GM23338 (cell line): Measurements from ENCODE around the gene CRYGB. TPM values are rescaled to one million over a fixed set of nuclear protein-coding genes. Genes with fewer than 3 reads are reported as not detected.

Experiments
- ATAC-seq: fragments of 200-7000 bp; cut with Tn5 transposase; 3 replicates; pipeline ENCODE4 v1.9.1; 2020
- DNase-seq: peaks from one replicate; pipeline ENCODE4 v3.0.0-alpha.2; 2015; ENCODE audit warnings: low spot score
- H2AFZ ChIP-seq: fragments of 200-600 bp; sonication (generic); 2 replicates; pipeline ENCODE4 v1.8.0; 2016; ENCODE audit warnings: antibody characterized with exemption, mild to moderate bottlenecking, moderate library complexity
- H3F3A ChIP-seq: fragments of 200-600 bp; sonication (generic); replicated peaks from 2 replicates; pipeline ENCODE4 v1.8.0; 2017; ENCODE audit warnings: antibody characterized with exemption, mixed run types, low read depth
- H3K27ac ChIP-seq: fragments of 200-600 bp; sonication (generic); 2 replicates; pipeline ENCODE4 v1.6.1; 2016; ENCODE audit warnings: low read depth
- H3K27me3 ChIP-seq: fragments of 200-600 bp; sonication (generic); 2 replicates; pipeline ENCODE4 v1.8.0; 2016; ENCODE audit warnings: mild to moderate bottlenecking, mixed run types, moderate library complexity; ENCODE audit not compliant: insufficient read depth
- H3K36me3 ChIP-seq: fragments of 200-600 bp; sonication (generic); 2 replicates; pipeline ENCODE4 v1.8.0; 2016; ENCODE audit warnings: mild to moderate bottlenecking; ENCODE audit not compliant: insufficient read depth
- H3K4me1 ChIP-seq: fragments of 200-600 bp; sonication (generic); 2 replicates; pipeline ENCODE4 v1.8.0; 2016; ENCODE audit warnings: mild to moderate bottlenecking, moderate library complexity; ENCODE audit not compliant: insufficient read depth
- H3K4me2 ChIP-seq: fragments of 200-600 bp; sonication (generic); 2 replicates; pipeline ENCODE4 v1.7.1; 2017; ENCODE audit warnings: mixed run types
- H3K4me3 ChIP-seq: fragments of 200-600 bp; sonication (generic); 2 replicates; pipeline ENCODE4 v1.6.1; 2016; ENCODE audit warnings: mixed run types
- H3K79me2 ChIP-seq: fragments of 200-600 bp; sonication (generic); replicated peaks from 2 replicates; pipeline ENCODE4 v1.8.0; 2017; ENCODE audit warnings: mild to moderate bottlenecking; ENCODE audit not compliant: insufficient read depth
- H3K9me2 ChIP-seq: fragments of 200-600 bp; sonication (generic); 2 replicates; pipeline ENCODE4 v1.8.0; 2017; ENCODE audit not compliant: insufficient read depth
- H4K20me1 ChIP-seq: fragments of 200-600 bp; sonication (generic); replicated peaks from 2 replicates; pipeline ENCODE4 v1.8.0; 2017; ENCODE audit warnings: mild to moderate bottlenecking; ENCODE audit not compliant: insufficient read depth
- H3K27ac Mint-ChIP-seq: 2 replicates; pipeline ENCODE4 v1.8.0; 2020; ENCODE audit warnings: inconsistent platforms, mild to moderate bottlenecking, moderate library complexity, mixed read lengths
- H3K27me3 Mint-ChIP-seq: 3 replicates; pipeline ENCODE4 v1.8.0; 2022; ENCODE audit warnings: low read depth, mild to moderate bottlenecking, moderate library complexity, mixed read lengths, inconsistent platforms; ENCODE audit not compliant: insufficient read depth, poor library complexity
- H3K36me3 Mint-ChIP-seq: 3 replicates; pipeline ENCODE4 v1.8.0; 2021; ENCODE audit warnings: low read depth, mild to moderate bottlenecking, inconsistent platforms, moderate library complexity, mixed read lengths
- H3K4me1 Mint-ChIP-seq: 3 replicates; pipeline ENCODE4 v1.8.0; 2020; ENCODE audit warnings: mild to moderate bottlenecking, inconsistent platforms, mixed read lengths
- H3K4me3 Mint-ChIP-seq: 3 replicates; pipeline ENCODE4 v1.8.0; 2021; ENCODE audit warnings: moderate library complexity, mild to moderate bottlenecking, inconsistent platforms, mixed read lengths
- H3K9me3 Mint-ChIP-seq: 3 replicates; pipeline ENCODE4 v1.8.0; 2020; ENCODE audit warnings: moderate library complexity, mild to moderate bottlenecking, inconsistent platforms, mixed read lengths
- CTCF ChIP-seq, 2 experiments: fragments of 200-600 bp in 1 of 2; sonication (generic) in 1 of 2; conservative IDR thresholded peaks; 2 replicates each; pipeline versions ENCODE4 v1.5.1 to v1.6.1; 2016 to 2017; ENCODE audit warnings: antibody characterized with exemption in 2 of 2, low read depth in 2 of 2, mild to moderate bottlenecking in 2 of 2, moderate library complexity in 1 of 2
- EZH2phosphoT487 ChIP-seq: fragments of 200-600 bp; sonication (generic); IDR thresholded peaks from one replicate; pipeline ENCODE4 v1.8.1; 2018; ENCODE audit warnings: antibody characterized with exemption; ENCODE audit not compliant: unreplicated experiment
- JUNB ChIP-seq: IDR thresholded peaks from one replicate; pipeline ENCODE4 v1.6.1; 2016; ENCODE audit warnings: antibody characterized with exemption; ENCODE audit not compliant: unreplicated experiment
- NANOG ChIP-seq: IDR thresholded peaks from 2 replicates; pipeline ENCODE4 v1.6.1; 2016; ENCODE audit warnings: antibody characterized with exemption, borderline replicate concordance
- POLR2AphosphoS5 ChIP-seq: IDR thresholded peaks from 2 replicates; pipeline ENCODE4 v1.6.1; 2016; ENCODE audit warnings: antibody characterized with exemption, low read depth
- REST ChIP-seq: IDR thresholded peaks from one replicate; pipeline ENCODE4 v1.6.1; 2018; ENCODE audit warnings: antibody characterized with exemption; ENCODE audit not compliant: unreplicated experiment
- STAT1 ChIP-seq: IDR thresholded peaks from one replicate; pipeline ENCODE4 v1.6.1; 2016; ENCODE audit warnings: antibody characterized with exemption; ENCODE audit not compliant: unreplicated experiment
- ZNF462 ChIP-seq: fragments of 250-450 bp; sonication (Bioruptor Pico); IDR thresholded peaks from 2 replicates; pipeline ENCODE4 v1.5.0; 2020; ENCODE audit warnings: mild to moderate bottlenecking, moderate library complexity
- polyA plus RNA-seq: library from polyadenylated mRNA; unstranded; fragments of >200 nt; fragmentation: Nextera tagmentation; extraction: Ambion mirVana; gene quantifications from 2 replicates; pipeline ENCODE4 v1.2.1, GENCODE V29; 2016
- total RNA-seq: library from RNA; depleted of rRNA; stranded (reverse); fragments of >200 nt; shearing (Covaris generic); gene quantifications from 2 replicates; pipeline ENCODE4 v1.2.3, GENCODE V29; 2014

CRYGB gene
- total and polyA plus RNA-seq, 2 experiments from 2014 or later = 0.92 to 1.9 TPM

GRCh38 chr2:208186893-208187292, 40.9 kb upstream of the CRYGB start:
- Mint-ChIP-seq H3K4me1 (peaks cover 74% of the 10 kb centered on the region), H3K27me3 (peaks cover 3% of the 10 kb centered on the region), H3K36me3 (no peaks in the 10 kb centered on the region), H3K9me3 (no peaks in the 10 kb centered on the region), H3K27ac (no peak overlapping the region), H3K4me3 (no peak overlapping the region; the same call in 2 of the 3 replicates)
- Histone ChIP-seq H3K79me2 (no peaks in the 10 kb centered on the region), H3K36me3 (no peaks in the 10 kb centered on the region), H2AFZ (peak overlapping the region; percentile 24; the same call in 1 of the 2 replicates), H3K4me1 (peaks cover 59% of the 10 kb centered on the region), H4K20me1 (no peaks in the 10 kb centered on the region), H3K27ac (0 out of 2 replicates have a peak overlapping the region, but pooled peaks have one; percentile 40), H3F3A (0 out of 2 replicates have a peak, but pooled peaks cover 3% of the 10 kb centered on the region), H3K9me2 (no peaks in the 10 kb centered on the region), H3K4me2 (0 out of 2 replicates have a peak overlapping the region, but pooled peaks have one; percentile 19), H3K4me3 (no peak overlapping the region), H3K27me3 (no peaks in the 10 kb centered on the region)
- DNase-seq (peak; percentile 37), ATAC-seq (peak; percentile 55)
- no peak for TF ChIP-seq CTCF (conservative IDR thresholded peaks at IDR 0.05; ENCODE audit: low read depth in 2 of 2)
- no peak for TF ChIP-seq EZH2phosphoT487
- no peak for TF ChIP-seq REST
- TF ChIP-seq POLR2AphosphoS5 = no peak
- no peak for TF ChIP-seq NANOG
- no peak for TF ChIP-seq JUNB
- TF ChIP-seq ZNF462 (CRISPR knock-in tag) = no peak
- TF ChIP-seq STAT1 = no peak
